WTC11 (cell line): ENCODE measurements around the gene TP73. TPM values are rescaled to one million over a fixed set of nuclear protein-coding genes. Genes with fewer than 3 reads are reported as not detected.

ENCODE experiments used
- ATAC-seq: fragments of 200-7000 bp; cut with Tn5 transposase; 2 replicates; pipeline ENCODE4 v1.10.0; 2021; ENCODE audit warnings: mild to moderate bottlenecking, moderate library complexity
- CTCF ChIA-PET: fragments of 300-600 bp; sonication (Branson Sonifier 250); formaldehyde crosslinking; loops from one replicate; lab custom pipeline; 2021; ENCODE audit warnings: antibody characterized with exemption; lab: Charles Lee
- POLR2A ChIA-PET: fragments of 350-600 bp; sonication (Branson Sonifier 250); formaldehyde crosslinking; loops from one replicate; lab custom pipeline; 2021; ENCODE audit warnings: antibody characterized with exemption; lab: Charles Lee
- DNase-seq: peaks from one replicate; pipeline ENCODE4 v3.0.0; 2021; ENCODE audit warnings: low spot score
- H3K27ac Mint-ChIP-seq: 2 replicates; pipeline ENCODE4 v1.8.0; 2021; ENCODE audit warnings: mixed read lengths
- H3K27me3 Mint-ChIP-seq: 2 replicates; pipeline ENCODE4 v1.8.0; 2021; ENCODE audit warnings: low read depth, mild to moderate bottlenecking, moderate library complexity, mixed read lengths
- H3K36me3 Mint-ChIP-seq: 2 replicates; pipeline ENCODE4 v1.8.0; 2021; ENCODE audit warnings: mixed read lengths
- H3K4me1 Mint-ChIP-seq: 2 replicates; pipeline ENCODE4 v1.8.0; 2022; ENCODE audit warnings: mixed read lengths
- H3K4me3 Mint-ChIP-seq: 2 replicates; pipeline ENCODE4 v1.8.0; 2021; ENCODE audit warnings: mild to moderate bottlenecking, moderate library complexity, mixed read lengths
- H3K9me3 Mint-ChIP-seq: 2 replicates; pipeline ENCODE4 v1.8.0; 2021; ENCODE audit warnings: mixed read lengths
- CREM ChIP-seq: sonication (generic); formaldehyde crosslinking; IDR thresholded peaks from 2 replicates; pipeline ENCODE4 v1.8.1; 2022; ENCODE audit warnings: mild to moderate bottlenecking, missing genetic modification reagents, moderate library complexity
- ELF4 ChIP-seq: sonication (generic); formaldehyde crosslinking; IDR thresholded peaks from 2 replicates; pipeline ENCODE4 v1.8.1; 2022; ENCODE audit warnings: low read depth, mild to moderate bottlenecking, moderate library complexity, missing genetic modification reagents
- ETV6 ChIP-seq: sonication (generic); formaldehyde crosslinking; IDR thresholded peaks from 2 replicates; pipeline ENCODE4 v1.8.1; 2022; ENCODE audit warnings: mild to moderate bottlenecking, missing genetic modification reagents
- GTF2I ChIP-seq: fragments of 250-450 bp; sonication (Bioruptor Pico); conservative IDR thresholded peaks from 2 replicates; pipeline ENCODE4 v1.4.0; 2021; ENCODE audit warnings: mild to moderate bottlenecking
- JAZF1 ChIP-seq: fragments of 250-450 bp; sonication (Bioruptor Pico); IDR thresholded peaks from 2 replicates; pipeline ENCODE4 v1.9.0; 2021; ENCODE audit warnings: moderate library complexity, mild to moderate bottlenecking, inconsistent platforms
- JUN ChIP-seq: sonication (generic); formaldehyde crosslinking; IDR thresholded peaks from 2 replicates; pipeline ENCODE4 v1.8.0; 2023; ENCODE audit warnings: mild to moderate bottlenecking, missing genetic modification reagents
- NFE2L1 ChIP-seq: sonication (generic); formaldehyde crosslinking; IDR thresholded peaks from 2 replicates; pipeline ENCODE4 v1.8.1; 2023; ENCODE audit warnings: missing genetic modification reagents
- NFYB ChIP-seq: sonication (generic); formaldehyde crosslinking; conservative IDR thresholded peaks from 2 replicates; pipeline ENCODE4 v1.8.0; 2022; ENCODE audit warnings: low read depth, missing genetic modification reagents
- NR1H2 ChIP-seq: sonication (generic); formaldehyde crosslinking; IDR thresholded peaks from 2 replicates; pipeline ENCODE4 v1.9.0; 2021; ENCODE audit warnings: mild to moderate bottlenecking, moderate library complexity, missing genetic modification reagents
- OVOL2 ChIP-seq: fragments of 250-450 bp; sonication (Bioruptor Pico); IDR thresholded peaks from 2 replicates; pipeline ENCODE4 v1.9.0; 2021; ENCODE audit warnings: mild to moderate bottlenecking, borderline replicate concordance
- TCF7 ChIP-seq: sonication (generic); formaldehyde crosslinking; IDR thresholded peaks from 2 replicates; pipeline ENCODE4 v1.8.0; 2022; ENCODE audit warnings: mild to moderate bottlenecking, low read depth, missing genetic modification reagents, moderate library complexity
- TEAD4 ChIP-seq: sonication (generic); formaldehyde crosslinking; IDR thresholded peaks from 2 replicates; pipeline ENCODE4 v1.8.0; 2022; ENCODE audit warnings: mild to moderate bottlenecking, missing genetic modification reagents
- ZBTB21 ChIP-seq: sonication (generic); formaldehyde crosslinking; IDR thresholded peaks from 2 replicates; pipeline ENCODE4 v1.8.1; 2023; ENCODE audit warnings: mild to moderate bottlenecking, missing genetic modification reagents, borderline replicate concordance
- ZNF263 ChIP-seq: sonication (generic); formaldehyde crosslinking; IDR thresholded peaks from 2 replicates; pipeline ENCODE4 v1.8.1; 2022; ENCODE audit warnings: low read depth, mild to moderate bottlenecking, moderate library complexity, missing genetic modification reagents
- ZNF416 ChIP-seq: fragments of 250-450 bp; sonication (Bioruptor Pico); IDR thresholded peaks from 2 replicates; pipeline ENCODE4 v1.9.0; 2021; ENCODE audit warnings: mild to moderate bottlenecking, inconsistent platforms
- total RNA-seq: library from RNA; stranded (reverse); gene quantifications from 3 replicates; pipeline ENCODE4 v1.2.3, GENCODE V29; 2021
- TF ChIP-seq, protein P1 (sequence below): sonication (generic); formaldehyde crosslinking; conservative IDR thresholded peaks from 2 replicates; pipeline ENCODE4 v1.8.1; 2023; ENCODE audit warnings: mild to moderate bottlenecking, low read depth, missing genetic modification reagents, moderate library complexity
- TF ChIP-seq, protein P2 (sequence below): fragments of 250-450 bp; sonication (Bioruptor Pico); IDR thresholded peaks from 2 replicates; pipeline ENCODE4 v1.9.0; 2021; ENCODE audit warnings: moderate library complexity, mild to moderate bottlenecking, inconsistent platforms, borderline replicate concordance

Gene TP73
- total RNA-seq, 1 experiment from 2014 or later: 5.7 TPM

DNA sequence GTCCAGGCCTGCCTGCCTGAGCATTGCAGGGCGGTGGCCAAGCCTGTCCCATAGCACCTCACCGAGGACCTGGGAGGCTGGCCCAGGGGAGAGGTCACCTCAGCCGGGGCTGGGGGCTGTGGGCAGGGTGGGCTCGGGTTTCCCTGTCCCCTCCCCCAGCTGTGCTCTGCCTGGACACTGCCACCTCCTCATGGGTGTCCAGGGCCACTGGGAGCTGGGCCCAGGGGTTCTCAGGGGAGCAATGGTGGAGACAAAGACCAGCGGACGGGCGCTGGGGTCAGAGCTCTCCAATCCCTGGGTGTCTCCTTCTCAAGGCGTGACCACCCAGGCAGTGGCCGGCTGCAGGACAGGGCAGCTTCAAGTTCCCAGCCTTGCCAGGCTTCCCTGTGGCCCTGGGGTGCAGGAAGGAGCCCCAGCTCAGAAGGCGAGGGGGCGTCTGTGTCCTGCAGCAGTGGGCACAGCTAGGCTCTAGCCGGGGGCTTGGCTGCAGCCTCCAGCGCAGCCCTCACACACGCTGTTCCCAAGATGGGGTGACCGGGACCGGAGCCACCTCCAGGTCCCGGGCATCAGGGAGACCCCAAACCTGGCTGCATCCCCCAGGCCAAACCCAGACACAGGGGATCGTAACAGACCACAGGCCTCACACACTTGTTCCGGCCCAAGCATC is 29.0 kb downstream of the TP73 start (continued):
- TF ChIP-seq, protein P1, sequence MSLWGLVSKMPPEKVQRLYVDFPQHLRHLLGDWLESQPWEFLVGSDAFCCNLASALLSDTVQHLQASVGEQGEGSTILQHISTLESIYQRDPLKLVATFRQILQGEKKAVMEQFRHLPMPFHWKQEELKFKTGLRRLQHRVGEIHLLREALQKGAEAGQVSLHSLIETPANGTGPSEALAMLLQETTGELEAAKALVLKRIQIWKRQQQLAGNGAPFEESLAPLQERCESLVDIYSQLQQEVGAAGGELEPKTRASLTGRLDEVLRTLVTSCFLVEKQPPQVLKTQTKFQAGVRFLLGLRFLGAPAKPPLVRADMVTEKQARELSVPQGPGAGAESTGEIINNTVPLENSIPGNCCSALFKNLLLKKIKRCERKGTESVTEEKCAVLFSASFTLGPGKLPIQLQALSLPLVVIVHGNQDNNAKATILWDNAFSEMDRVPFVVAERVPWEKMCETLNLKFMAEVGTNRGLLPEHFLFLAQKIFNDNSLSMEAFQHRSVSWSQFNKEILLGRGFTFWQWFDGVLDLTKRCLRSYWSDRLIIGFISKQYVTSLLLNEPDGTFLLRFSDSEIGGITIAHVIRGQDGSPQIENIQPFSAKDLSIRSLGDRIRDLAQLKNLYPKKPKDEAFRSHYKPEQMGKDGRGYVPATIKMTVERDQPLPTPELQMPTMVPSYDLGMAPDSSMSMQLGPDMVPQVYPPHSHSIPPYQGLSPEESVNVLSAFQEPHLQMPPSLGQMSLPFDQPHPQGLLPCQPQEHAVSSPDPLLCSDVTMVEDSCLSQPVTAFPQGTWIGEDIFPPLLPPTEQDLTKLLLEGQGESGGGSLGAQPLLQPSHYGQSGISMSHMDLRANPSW (CRISPR knock-in tag): no peak
- no peak for TF ChIP-seq ETV6 (CRISPR knock-in tag)
- TF ChIP-seq NFE2L1 (CRISPR knock-in tag): no peak
- TF ChIP-seq NFYB (CRISPR knock-in tag): no peak
- no peak for TF ChIP-seq ELF4
- no peak for TF ChIP-seq TCF7 (CRISPR knock-in tag)

DNA sequence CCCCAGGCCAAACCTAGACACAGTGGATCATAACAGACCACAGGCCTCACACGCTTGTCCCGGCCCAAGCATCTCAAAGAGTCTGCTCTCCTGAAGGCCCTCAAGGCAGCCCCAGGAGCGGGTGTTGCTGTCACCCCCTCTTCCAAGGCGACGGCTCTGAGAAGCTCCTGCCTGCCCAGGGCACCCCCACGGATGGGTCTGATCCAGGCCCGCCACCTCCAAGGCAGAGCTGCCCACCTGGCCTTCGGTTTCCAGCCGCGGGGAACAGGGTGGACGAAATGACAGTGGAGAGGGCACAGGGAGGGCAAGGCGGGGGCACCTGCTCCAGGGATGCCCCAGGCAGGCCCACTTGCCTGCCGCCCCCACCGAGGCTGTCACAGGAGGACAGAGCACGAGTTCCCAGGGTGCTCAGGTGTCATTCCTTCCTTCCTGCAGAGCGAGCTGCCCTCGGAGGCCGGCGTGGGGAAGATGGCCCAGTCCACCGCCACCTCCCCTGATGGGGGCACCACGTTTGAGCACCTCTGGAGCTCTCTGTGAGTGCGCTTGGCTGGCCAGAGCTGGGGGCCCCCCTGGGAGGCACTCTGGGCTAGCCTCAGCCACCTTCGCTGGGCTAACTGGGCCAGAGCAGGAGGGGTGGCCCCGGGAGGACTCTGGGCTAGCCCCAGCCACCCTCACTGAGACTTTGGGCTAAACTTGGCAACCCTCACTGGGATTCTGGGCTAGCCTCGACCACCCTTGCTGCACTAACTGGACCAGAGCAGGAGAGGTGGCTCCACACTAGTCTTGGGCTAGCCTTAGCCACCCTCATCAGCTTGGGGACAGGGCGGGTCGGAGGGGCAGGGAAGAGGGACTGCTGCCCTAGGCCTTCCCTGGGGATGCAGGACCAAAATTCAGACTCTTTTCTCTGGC is 29.8 kb downstream of the TP73 start:
- H3K27me3 Mint-ChIP-seq: peaks cover 7% of the 10 kb centered on the region
- no peak for DNase-seq
- H3K36me3 Mint-ChIP-seq: peaks cover 3% of the 10 kb centered on the region; the same call in 1 of the 2 replicates
- CTCF ChIA-PET: interaction anchor here (1.0 to 4.3 kb wide), 6 partner anchors 13 to 191 kb away, joined by 3 to 17 read pairs (median 6); no protein-coding TSS in a partner anchor
- no peak for ATAC-seq
- peaks cover 6% of the 10 kb centered on the region; the same call in 1 of the 2 replicates for H3K9me3 Mint-ChIP-seq
- POLR2A ChIA-PET: no interaction called here
- TF ChIP-seq JAZF1: no peak
- TF ChIP-seq OVOL2 (CRISPR knock-in tag): no peak
- no peak for TF ChIP-seq TCF7 (CRISPR knock-in tag)
- no peak for TF ChIP-seq TEAD4
- TF ChIP-seq ZNF263 (CRISPR knock-in tag): no peak
- no peak for TF ChIP-seq CREM (CRISPR knock-in tag)
- no peak for TF ChIP-seq ZBTB21 (CRISPR knock-in tag)
- TF ChIP-seq ETV6 (CRISPR knock-in tag): no peak
- no peak for TF ChIP-seq JUN (CRISPR knock-in tag)
- TF ChIP-seq ZNF416 (CRISPR knock-in tag): no peak
- no peak for TF ChIP-seq NR1H2 (CRISPR knock-in tag)
- H3K4me3 Mint-ChIP-seq: no peak overlapping the region
- H3K4me1 Mint-ChIP-seq: peaks cover 9% of the 10 kb centered on the region
- no peak overlapping the region for H3K27ac Mint-ChIP-seq

DNA sequence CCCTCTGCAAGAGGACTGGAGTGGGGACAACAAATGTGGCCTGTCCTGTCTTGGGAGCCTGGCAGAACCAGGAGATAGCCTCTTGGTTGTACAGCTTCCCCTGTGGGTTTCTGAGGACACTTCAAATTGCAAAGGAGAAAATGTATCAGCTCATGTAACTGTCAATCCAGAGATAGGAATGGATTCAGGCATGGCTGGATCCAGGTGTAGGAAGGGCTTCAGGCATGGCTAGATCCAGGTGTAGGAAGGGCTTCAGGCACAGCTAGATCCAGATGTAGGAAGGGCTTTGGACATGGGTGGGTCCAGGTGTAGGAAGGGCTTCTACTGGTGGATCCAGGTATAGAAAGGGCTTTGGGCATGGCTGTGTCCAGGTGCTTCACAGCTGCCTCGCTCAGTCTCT is 30.9 kb downstream of the TP73 start:
- Mint-ChIP-seq H3K27ac (no peak overlapping the region), H3K9me3 (peaks cover 6% of the 10 kb centered on the region; the same call in 1 of the 2 replicates), H3K4me3 (no peak overlapping the region), H3K4me1 (peaks cover 10% of the 10 kb centered on the region), H3K27me3 (peaks cover 7% of the 10 kb centered on the region), H3K36me3 (peaks cover 3% of the 10 kb centered on the region; the same call in 1 of the 2 replicates)
- TF ChIP-seq, protein P2, sequence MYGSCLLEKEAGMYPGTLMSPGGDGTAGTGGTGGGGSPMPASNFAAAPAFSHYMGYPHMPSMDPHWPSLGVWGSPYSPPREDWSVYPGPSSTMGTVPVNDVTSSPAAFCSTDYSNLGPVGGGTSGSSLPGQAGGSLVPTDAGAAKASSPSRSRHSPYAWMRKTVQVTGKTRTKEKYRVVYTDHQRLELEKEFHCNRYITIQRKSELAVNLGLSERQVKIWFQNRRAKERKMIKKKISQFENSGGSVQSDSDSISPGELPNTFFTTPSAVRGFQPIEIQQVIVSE (CRISPR knock-in tag): no peak
- peak; percentile 86 for TF ChIP-seq GTF2I
- ATAC-seq (no peak), DNase-seq (no peak)
- CTCF ChIA-PET: interaction anchor here (1.0 to 4.3 kb wide), 3 partner anchors 12 to 64 kb away, joined by 3 to 17 read pairs (median 17); no protein-coding TSS in a partner anchor
- POLR2A ChIA-PET: interaction anchor here (0.6 kb wide), 1 partner anchor 116 kb away, joined by 4 read pairs; no protein-coding TSS in a partner anchor
